HG03432 (cell line): ENCODE results near the gene MNAT1.

Source experiments
- ATAC-seq: cut with Tn5 transposase; IDR thresholded peaks from one replicate; pipeline ENCODE4 v1.9.1; 2021; ENCODE audit warnings: mild to moderate bottlenecking, moderate library complexity; ENCODE audit not compliant: unreplicated experiment

MNAT1 gene

DNA sequence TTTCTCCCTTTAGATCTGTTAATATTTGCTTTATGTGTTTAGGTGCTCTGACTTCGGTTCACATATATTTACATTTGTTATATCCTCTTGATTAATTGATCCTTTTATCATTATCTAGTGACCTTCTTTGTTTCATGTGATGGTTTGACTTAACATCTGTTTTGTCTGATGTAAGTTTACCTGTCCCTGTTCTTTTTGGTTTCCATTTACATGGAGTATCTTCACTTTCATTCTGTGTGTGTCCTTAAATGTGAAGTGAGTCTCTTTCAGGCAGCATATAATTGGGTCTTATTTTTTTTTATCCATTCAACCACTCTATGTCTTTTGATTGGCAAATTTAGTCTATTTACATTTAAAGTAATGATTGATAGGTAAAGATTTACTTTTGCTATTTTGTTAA lies 222.1 kb downstream of the MNAT1 start:
- no peak for ATAC-seq

DNA sequence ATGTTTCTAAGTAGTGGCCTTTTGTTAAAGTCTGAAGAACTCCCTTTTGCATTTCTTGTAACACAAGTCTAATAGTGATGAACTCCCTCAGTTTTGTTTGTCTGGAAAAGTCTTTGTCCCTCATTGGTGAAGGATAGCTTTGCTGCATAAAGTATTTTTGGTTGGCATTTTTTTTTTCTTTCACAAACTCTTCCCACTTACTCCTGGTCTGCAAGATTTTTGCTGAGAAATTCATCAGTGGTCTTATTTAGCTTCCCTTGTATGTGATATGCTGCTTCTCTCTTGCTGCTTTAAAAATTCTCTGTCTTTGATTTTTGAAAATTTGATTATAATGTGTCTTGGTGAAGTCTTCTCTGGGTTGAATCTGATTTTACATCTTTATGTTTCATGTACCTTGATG lies 223.6 kb downstream of the MNAT1 start:
- ATAC-seq, result no peak

DNA sequence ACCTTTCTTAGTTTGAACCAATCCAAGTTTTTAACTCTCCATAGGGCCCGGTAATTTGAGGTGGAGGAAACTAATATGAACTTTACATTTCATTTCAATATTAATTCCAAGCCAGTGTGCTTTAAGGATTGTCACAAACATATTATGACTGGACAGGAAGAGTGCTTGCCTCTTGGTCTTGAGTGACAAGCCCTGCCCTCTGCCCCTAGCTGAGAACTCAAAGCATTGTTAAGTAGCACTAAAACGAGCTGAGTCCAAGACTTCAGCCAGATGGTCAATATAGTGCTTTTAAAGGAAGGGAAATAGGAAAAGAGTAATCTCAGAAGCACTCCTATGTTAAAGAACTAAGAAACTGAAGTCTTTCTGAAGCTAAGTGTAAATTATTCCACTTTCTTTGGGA lies 229.2 kb downstream of the MNAT1 start:
- no peak for ATAC-seq

DNA sequence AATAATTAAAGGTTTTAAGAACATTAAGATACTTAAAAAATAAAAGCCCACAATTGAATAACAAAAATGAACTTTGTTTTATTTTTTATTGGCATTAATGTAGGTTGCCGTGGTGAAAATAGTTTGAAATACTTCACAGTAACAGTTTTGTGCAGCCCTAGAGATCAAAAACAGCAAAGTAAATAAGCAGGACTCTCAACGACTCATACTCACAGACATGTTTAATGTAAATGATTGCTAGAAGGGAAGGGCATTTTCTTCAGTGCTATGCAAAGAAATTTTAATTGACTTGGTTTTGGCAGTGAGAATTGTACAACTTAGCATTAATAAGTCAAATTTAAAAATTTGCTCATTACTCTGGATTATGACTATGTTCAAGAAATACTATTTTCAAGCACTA lies 230.3 kb downstream of the MNAT1 start:
- no peak for ATAC-seq

DNA sequence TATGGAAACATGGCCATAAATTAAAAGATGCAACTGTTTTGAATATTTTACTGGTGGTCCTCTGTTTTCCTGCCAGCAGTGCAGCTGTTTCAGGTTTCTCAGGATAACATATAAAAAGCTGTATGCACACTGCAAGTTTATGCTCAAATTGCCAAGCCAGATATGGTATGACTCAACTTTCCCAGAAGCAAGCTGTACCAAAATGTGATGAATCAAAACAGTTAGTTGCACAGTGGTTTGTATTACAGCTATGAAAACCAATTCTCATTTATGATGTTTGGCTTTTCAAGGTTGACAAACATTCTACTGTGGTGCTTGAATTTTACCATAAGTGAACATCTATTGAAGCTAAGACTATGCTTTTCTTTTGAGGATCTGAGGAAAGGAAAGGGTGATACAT lies 230.8 kb downstream of the MNAT1 start:
- no peak for ATAC-seq

DNA sequence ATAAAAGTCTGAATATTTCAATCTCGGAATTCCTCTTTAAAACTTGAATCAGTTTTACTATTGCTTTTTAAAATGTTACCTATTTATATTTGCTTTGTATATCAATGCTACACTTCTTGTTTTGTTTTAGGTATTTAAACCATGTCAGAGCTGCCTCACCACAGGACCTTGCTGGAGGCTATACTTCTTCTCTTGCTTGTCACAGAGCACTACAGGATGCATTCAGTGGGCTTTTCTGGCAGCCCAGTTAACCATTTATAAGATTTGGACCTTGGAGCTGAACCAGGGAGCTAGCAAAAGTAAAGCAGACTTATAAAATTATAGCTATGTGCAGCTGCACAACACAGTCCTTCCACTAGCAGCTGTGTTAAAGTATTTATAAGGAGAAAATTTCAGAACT lies 233.5 kb downstream of the MNAT1 start:
- no peak for ATAC-seq

DNA sequence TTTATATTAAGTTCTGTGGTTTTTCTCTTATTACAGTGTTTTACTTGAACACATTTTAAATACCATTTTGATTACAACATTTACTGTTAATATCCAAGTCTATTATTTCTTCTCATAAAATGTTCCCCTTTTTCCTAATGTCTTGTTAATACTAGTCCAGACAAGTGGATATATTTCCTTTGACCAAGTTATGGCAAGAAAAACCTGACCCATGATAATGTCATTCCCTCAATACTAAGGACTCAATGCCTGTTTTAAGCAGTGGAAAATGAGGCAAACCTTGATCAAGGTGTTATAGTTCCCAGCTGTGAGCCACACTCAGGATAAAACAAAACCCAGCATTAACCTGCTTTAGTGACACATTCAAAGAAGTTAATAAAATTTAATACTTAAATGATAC lies 234.1 kb downstream of the MNAT1 start:
- no peak for ATAC-seq

DNA sequence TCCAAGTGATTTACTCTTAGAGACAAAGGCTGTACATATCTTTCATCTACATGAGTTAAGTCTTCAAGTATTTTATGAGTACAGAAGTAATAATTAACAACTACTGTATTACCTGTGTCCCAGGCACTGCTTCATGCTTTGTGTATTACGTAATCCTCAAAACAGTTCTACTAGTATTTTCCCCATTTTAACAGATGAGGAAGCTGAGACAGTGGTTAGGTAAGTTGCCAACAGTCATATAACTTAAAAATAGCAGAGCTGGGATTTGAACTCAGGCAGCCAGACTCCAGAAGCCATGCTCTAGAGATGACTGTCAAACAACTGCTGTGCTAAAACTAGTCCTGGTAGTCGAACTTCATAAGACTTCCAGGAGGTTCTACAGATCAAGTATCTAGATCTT lies 235.6 kb downstream of the MNAT1 start:
- ATAC-seq, result no peak

DNA sequence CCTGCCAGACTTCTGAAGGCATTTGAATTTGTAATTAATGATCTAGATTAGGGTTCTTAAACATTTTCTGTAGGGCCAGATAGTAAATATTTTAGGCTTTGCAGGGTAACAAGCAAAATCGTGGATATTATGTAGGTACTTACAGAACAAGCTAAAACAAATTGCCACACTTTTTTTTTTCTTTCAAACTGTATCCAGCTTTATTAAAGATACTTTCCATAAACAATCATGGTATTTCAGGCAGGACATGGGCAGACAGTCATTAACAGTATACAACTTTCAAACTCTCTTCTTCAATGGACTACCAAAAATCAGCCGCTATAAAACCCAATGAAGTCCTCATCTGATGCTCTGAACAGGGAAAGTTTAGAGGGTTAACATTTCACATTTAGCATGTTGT lies 236.7 kb downstream of the MNAT1 start:
- no peak for ATAC-seq

DNA sequence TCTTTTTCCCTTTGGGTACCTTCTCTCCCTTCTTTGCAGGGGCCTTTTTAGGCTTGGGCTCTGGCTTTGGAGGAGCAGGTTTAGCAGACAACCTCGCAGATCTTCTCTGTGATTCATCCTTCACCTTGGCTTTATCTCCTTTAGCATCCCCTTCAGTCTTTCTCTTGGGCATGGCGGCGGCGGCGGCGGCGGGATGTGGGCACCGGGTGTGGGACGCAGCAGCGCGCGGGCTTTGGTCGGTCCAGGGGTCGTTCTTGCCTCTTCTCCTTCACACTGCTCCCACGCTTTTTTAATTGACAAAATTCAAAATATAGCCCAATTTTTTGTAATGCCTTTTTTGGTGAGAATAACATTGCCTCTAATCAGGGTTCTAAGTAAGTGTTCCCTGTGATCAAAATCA lies 237.7 kb downstream of the MNAT1 start:
- ATAC-seq, result no peak

DNA sequence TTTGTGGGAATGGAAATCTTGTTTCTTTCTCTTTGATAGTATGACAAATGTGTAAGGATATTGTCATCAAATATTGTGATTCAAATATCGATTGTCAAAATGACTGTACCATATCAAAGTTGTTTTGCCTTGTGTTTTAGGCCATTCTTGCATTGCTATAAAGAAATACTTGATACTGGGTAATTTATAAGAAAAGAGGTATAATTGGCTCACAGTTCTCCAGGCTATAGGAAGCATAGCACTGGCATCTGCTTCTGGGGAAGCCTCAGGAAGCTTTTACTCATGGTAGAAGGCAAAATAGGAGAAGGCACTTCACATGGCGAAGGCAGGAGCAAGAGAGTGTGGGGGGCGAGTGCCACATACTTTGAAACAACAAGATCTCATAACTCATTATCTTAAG lies 238.5 kb downstream of the MNAT1 start:
- no peak for ATAC-seq

DNA sequence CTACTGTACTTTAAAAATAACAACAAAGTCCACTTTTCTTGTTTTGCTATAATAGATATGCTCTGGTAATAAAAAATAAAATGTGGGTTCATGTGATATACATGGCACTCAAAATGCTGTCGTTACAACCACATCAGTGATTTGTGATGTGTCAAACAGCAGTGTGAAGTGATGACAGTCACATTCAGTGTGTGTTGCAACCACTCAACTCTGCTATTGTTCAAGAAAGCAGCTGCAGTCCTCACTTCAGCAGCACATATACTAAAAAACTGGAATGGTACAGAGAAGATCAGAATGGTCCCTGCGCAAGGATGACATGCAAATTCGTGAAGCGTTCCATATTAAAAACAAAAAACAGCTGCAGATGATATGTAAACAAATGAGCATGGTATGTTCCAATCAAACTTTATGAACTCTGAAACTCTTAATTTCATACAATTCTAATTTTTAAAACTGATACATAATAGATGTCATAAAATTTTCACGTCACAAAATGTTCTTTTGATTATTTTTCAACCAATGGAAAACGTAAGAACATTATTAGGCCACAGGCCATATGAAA lies 239.6 kb downstream of the MNAT1 start:
- ATAC-seq, result no peak

DNA sequence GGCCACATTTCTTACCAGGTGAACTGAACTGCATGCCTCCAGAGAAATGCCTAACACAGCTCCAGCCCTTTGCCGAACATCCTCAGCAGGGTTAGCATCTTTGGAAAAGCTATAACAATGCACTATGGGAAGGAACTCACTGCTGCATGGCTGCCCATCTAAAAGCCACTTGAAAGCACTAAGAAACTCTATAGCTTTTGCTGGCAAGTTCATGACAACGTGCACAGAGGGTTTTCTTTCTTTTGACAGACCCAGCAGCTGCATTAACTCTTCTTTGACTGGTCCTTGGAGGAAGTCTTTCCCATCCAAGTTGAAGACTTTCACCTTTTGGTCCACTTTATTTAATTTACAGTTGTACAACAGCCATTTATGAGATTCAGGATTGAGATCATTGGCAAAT lies 241.0 kb downstream of the MNAT1 start:
- no peak for ATAC-seq

DNA sequence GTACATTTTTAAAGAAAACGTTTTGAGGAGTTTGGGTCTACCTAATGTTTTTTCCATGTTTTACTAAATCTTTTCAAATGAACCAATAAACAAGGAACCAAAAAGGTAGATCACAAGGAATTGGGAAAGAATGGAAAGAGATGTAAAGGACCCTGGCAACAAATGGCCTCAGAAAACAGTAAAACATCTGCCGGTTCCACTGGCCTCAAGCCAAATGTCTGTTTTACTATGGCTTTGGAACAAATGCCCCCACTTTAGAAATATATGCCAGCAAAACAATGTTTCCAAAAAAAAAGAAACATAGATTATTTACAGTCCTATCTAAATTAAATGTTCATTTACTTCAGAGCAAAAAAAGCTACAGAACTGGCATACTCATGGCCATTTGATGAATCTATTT lies 243.3 kb downstream of the MNAT1 start:
- ATAC-seq, result no peak

DNA sequence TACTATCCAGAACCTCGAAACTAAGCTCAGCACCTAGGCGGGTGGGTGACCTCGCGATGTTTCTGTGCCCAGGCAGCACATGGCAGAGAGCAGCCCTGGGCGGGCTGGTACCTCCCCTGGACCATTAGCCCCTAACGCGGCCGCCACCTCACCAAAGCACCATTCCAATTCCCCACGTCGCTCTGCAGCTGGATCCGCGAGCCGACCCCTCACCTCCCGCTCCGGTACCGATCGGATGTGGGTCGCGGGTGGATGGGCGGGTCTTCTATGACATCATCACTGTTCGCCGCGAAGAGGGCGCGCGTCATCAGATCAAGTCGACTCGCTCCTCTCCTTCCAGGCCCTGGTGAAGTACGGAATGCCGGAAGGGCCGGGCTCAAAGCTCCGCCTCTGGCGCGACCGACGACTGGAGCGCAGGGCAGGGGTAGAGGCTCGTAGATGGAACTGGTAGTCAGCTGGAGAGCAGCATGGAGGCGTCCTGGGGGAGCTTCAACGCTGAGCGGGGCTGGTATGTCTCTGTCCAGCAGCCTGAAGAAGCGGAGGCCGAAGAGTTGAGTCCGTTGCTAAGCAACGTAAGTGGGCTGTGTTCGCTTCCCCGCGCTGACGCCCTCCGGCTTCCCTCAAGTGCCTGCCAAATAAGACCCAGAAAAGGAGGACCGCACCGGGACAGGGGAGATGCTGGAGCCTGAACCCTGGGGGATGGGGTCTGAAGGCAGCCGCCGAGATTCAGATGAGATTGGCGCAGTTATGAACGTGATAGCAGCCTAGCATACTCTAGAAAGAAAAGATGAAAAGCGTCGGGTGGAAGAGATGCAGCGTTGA lies 246.5 kb downstream of the MNAT1 start, which contains the start of the genes SLC38A6 and TRMT5:
SLC38A6 (plus strand) TSS at position 435 of the 822 bp plus-strand sequence; CDS start at position 468, 33 bp downstream.
TRMT5 (minus strand) TSS at position 269 of the 822 bp plus-strand sequence; CDS start at position 163, 106 bp downstream.
- peak; percentile 92 for ATAC-seq

DNA sequence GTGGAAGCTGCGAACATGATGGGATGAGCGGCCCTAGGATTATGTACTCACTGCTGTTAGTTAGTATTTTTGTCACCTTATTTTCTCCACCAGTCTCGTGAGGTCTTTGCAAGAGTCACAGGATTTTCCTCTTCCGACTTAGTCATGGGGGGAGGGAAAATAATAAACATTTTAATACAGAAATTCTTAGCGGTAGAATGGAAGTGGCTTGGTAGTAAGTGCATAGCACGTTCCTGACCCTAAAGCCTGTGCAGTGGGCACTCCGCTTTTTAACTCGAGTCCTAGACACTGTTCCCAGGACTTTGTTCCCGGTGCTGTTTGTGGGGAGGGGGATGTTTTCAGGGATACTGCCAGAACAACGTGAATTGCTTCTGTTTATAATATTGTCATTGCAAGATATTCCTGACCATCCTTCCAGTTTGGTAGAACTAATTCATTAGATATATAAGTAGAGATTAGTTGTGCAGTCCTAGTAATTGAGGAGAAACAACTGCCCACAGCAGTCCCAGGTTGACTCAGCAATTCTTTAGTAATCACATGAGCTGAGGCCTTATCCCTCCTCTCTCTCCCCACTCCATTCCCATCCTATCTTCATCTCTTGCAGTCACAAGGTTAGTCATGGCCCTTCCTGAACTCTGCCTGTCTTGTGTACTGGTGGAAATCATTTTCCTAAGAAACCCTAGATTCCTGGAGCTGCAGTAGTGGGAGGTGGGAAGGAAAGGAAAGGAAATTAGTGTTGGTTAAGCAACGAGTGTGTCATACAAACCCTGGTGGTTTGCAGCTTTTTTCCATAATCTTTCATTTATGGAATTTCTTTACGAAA lies 247.3 kb downstream of the MNAT1 start:
- no peak for ATAC-seq

DNA sequence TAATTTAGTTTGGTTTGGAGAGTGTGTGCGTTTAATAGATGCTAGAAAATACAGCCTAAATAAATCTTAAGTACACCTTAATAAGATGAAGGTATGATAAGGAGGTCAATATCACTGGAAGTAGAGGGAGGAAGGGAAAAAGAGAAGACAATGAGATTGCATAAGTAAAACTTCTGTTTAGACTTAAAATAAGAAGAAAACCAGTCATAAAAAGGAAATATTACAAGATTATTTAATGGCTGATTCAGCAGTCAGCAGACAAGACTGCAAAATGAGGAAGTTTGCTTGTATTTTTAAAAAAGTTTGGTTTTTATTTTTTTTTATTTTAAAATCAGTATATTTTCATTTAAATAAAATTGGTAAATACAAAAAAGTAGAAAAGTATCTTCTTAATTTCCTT lies 249.6 kb downstream of the MNAT1 start:
- ATAC-seq, result no peak

DNA sequence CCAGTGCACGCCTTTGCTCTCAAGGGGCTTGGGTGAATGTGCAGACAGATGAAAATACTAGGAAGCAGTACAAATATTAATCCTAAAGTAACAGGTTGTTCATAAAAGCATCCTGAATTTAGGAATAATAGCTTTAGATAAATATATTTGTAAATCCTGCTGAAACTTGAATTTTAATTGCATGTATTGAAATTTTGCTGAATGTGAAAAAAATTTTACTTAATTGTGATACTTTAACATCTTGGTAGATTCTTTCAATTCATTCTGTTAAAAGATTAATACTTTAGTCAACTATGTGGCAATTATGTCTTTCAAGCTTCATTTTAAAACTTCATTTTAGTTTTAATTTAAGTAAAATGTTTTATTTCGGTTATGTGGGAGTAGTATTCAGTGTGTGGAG lies 251.9 kb downstream of the MNAT1 start:
- ATAC-seq, result no peak

DNA sequence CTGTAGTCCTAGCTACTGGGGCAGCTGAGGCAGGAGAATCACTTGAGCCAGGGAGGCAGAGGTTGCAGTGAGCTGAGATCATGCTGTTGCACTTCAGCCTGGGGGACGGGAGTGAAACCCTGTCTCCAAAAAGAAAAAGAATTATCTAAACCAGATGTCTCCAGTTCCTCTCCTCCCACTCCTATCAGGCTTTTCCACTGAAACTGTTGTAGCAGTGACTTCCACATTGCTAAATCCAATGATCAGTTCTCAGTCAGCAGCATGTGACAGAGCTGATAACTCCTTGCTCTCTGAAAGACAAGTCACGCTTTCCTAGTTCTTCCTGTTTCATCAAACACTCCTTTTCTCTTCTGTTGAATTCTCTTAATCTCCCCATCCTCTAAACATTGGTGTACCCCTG lies 255.0 kb downstream of the MNAT1 start:
- ATAC-seq, result no peak

DNA sequence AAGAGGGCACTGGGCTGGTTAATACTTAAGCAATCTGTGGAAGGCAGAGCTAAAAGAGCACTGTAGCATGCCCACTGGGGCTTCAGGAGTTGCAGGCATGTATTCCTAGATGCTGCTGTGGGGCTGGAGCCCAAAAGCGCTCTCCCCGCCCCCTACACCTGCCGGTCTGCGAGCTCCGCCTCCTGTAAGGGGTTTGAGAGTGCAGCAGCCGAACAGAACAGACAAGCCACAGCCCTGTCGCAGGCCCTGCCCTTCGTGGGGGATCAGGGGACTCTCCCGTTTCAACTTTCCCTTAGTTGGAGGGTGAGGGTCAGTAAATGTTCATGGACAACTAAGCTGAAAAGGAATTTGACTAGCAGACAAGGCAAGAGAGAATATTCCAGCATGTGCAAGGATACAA lies 264.1 kb downstream of the MNAT1 start:
- no peak for ATAC-seq

DNA sequence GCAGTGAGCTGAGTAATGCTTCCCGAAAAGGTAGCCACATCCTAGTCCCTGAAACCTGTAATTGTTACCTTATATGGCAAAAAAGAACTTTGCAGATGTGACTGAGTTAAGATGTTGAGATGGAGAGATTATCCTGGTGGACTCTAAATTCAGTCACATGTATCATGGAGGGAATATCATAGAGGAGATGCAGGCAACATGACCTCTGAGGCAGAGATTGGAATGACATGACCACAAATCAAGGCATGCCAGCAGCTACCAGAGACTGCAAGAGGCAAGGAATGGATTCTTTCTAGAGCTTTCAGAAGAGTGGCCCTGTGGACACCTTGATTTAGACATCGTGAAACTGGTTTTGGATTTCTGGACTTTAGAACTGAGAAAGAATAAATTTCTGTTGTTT lies 265.0 kb downstream of the MNAT1 start:
- ATAC-seq, result no peak

DNA sequence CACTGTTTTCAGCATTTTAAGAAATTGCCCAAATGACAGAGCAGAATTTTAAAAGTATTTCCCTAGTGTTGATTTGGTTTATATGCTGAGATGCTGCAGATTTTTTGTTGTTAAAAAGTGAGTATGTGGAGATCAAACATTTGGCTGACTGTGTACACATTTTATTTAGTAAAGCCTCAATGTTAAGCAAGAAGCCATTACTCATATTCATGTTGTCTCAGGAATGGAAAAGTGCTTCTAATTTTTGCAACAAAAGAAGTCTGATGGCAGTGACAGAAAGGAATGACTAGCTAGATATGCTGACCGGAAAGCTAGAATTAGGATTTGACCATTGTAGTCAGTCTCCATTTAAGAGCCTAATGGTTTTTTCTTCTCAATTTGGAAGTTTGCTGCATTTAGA lies 269.0 kb downstream of the MNAT1 start:
- ATAC-seq, result no peak
